ENCODE measurements around the gene LRCH1.

DNA sequence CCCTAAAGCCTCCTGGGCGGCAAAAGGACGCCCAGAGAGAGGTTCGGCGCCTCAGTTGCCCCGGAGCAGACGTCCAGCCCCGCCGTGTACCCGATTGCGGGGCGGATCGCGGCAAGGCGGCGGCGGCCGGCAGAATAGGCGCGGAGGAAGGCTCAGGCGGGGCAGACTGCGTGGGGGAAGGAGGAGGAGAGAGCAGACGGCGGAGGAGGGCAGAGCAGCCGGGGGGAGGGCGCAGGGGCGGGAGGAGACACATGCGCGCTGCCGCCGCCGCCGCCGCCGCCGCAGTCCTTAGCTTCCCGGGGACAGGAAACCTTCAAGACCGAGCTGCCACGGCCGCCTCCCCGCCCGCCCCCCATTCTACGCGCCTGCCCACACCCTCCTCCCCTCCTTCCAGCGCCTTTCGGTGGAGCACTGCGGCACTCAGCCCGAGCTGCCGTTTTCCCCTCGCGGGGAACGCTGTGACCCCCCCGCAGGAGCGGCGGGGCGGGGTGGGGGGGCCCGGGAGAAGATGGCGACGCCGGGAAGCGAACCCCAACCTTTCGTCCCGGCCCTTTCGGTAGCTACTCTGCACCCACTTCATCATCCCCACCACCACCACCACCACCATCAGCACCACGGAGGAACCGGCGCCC lies at the start of gene LRCH1:
- no peak for TF ChIP-seq HMG20B (CRISPR knock-in tag; conservative IDR thresholded peaks at IDR 0.05)
- no peak for TF ChIP-seq SALL1 (CRISPR knock-in tag; IDR thresholded peaks at IDR 0.05)
- no peak for TF ChIP-seq KLF13 (CRISPR knock-in tag; IDR thresholded peaks at IDR 0.05)
- TF ChIP-seq HMG20A (CRISPR knock-in tag; IDR thresholded peaks at IDR 0.05; ENCODE audit: borderline replicate concordance) = no peak

Data from HepG2 (cell line).